Osteocyte (in vitro differentiated cells): Measurements from ENCODE around the gene RPL22. TPM values are rescaled to one million over a fixed set of nuclear protein-coding genes. Genes with fewer than 3 reads are reported as not detected.

Experiments used
- DNase-seq: peaks from one replicate; pipeline ENCODE4 v3.0.0; 2021; ENCODE audit warnings: mixed read lengths; ENCODE audit not compliant: unreplicated experiment; ENCODE audit errors: extremely low spot score
- H3K27ac Mint-ChIP-seq: one replicate; pipeline ENCODE4 v1.8.0; 2021; ENCODE audit warnings: mild to moderate bottlenecking, mixed read lengths; ENCODE audit not compliant: unreplicated experiment
- H3K27me3 Mint-ChIP-seq: one replicate; pipeline ENCODE4 v1.8.0; 2021; ENCODE audit warnings: mixed read lengths; ENCODE audit not compliant: unreplicated experiment
- H3K36me3 Mint-ChIP-seq: one replicate; pipeline ENCODE4 v1.8.0; 2021; ENCODE audit warnings: mixed read lengths; ENCODE audit not compliant: unreplicated experiment
- H3K4me1 Mint-ChIP-seq: one replicate; pipeline ENCODE4 v1.8.0; 2021; ENCODE audit warnings: mixed read lengths; ENCODE audit not compliant: unreplicated experiment
- H3K4me3 Mint-ChIP-seq: one replicate; pipeline ENCODE4 v1.8.0; 2021; ENCODE audit warnings: mild to moderate bottlenecking, moderate library complexity, mixed read lengths; ENCODE audit not compliant: unreplicated experiment
- H3K9me3 Mint-ChIP-seq: one replicate; pipeline ENCODE4 v1.8.0; 2021; ENCODE audit warnings: mixed read lengths; ENCODE audit not compliant: unreplicated experiment
- CTCF ChIP-seq: fragments of 200-600 bp; sonication (generic); IDR thresholded peaks from 2 replicates; pipeline ENCODE4 v1.5.0; 2021; ENCODE audit warnings: antibody characterized with exemption, mild to moderate bottlenecking, moderate library complexity
- total RNA-seq: library from RNA; stranded (reverse); gene quantifications from 2 replicates; pipeline ENCODE4 v1.2.1, GENCODE V29; 2021

RPL22 gene
- total RNA-seq, 1 donor from 2014 or later, result 373 TPM

DNA sequence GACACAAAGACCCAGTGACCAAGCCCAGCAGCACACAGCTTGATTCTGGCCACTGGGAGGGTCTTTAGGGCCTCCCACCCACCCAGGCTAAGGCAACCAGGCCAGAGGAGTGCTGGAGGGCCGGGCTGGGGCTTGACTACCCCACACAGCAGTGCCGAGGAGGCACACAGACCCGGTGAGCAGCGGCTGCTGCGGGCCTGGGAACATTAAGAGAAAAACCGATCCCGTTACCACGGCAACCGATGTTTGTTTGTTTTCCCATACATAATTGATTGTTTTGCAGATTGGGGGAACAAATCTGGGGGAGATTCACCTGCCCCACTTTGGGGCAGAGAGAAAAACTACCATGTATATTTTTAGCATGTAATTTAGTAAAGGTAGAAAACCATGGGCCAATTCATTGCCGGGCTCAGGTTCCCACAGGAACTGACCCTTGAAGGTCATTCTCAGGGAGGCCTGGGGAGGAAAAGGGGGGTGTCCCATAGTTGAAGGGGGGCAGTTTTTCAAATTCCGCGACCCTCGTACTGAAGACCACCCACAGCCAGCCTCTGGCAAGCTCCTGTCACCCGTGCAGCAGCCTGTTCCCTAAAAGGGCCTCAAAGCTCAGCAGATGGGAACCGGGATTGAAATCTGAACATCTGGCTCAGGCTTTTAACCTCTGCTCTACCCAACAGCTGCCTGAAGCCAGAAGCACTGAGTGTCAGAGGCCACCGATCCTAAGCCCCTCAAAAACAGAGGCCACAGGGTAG, 54.6 kb downstream of the RPL22 start:
- Mint-ChIP-seq H3K4me1 (peaks cover 2% of the 10 kb centered on the region), H3K27me3 (peaks cover 20% of the 10 kb centered on the region), H3K9me3 (no peaks in the 10 kb centered on the region), H3K27ac (no peak overlapping the region), H3K4me3 (no peak overlapping the region), H3K36me3 (no peaks in the 10 kb centered on the region)
- DNase-seq, result no peak
- TF ChIP-seq CTCF, result no peak

GRCh38 chr1:6144175-6144574, 55.2 kb downstream of the RPL22 start:
- Mint-ChIP-seq H3K27ac (no peak overlapping the region), H3K4me3 (no peak overlapping the region), H3K4me1 (peaks cover 2% of the 10 kb centered on the region), H3K9me3 (no peaks in the 10 kb centered on the region), H3K36me3 (no peaks in the 10 kb centered on the region), H3K27me3 (peaks cover 20% of the 10 kb centered on the region)
- DNase-seq, result no peak
- TF ChIP-seq CTCF, result no peak

DNA sequence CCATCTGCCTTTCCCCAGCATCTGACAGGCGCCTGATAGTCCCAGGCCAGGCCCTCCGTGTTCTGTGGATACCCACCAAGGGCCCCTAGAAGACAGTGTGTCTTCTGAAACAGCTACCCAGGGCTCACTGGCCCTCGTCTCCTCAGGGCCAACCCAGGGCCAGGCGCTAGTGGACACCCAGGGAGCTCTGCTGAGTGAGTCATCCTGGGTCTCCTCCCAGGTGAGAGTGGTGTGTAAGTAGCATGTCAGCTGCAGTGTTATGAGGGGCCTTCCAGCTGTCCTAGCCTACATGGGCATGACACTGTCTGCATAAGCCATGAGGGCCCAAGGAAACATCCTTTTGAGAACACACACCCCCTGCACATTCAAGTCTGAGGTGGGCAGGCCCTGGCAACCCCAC, 56.0 kb downstream of the RPL22 start:
- Mint-ChIP-seq H3K4me3 (no peak overlapping the region), H3K27me3 (peaks cover 18% of the 10 kb centered on the region), H3K4me1 (peaks cover under 1% of the 10 kb centered on the region), H3K9me3 (no peaks in the 10 kb centered on the region), H3K27ac (no peak overlapping the region), H3K36me3 (no peaks in the 10 kb centered on the region)
- DNase-seq, result no peak
- no peak for TF ChIP-seq CTCF

GRCh38 chr1:6142734-6143133, 56.7 kb downstream of the RPL22 start:
- Mint-ChIP-seq H3K4me1 (no peaks in the 10 kb centered on the region), H3K27me3 (peaks cover 13% of the 10 kb centered on the region), H3K9me3 (no peaks in the 10 kb centered on the region), H3K36me3 (no peaks in the 10 kb centered on the region), H3K4me3 (no peak overlapping the region), H3K27ac (no peak overlapping the region)
- no peak for DNase-seq
- no peak for TF ChIP-seq CTCF

DNA sequence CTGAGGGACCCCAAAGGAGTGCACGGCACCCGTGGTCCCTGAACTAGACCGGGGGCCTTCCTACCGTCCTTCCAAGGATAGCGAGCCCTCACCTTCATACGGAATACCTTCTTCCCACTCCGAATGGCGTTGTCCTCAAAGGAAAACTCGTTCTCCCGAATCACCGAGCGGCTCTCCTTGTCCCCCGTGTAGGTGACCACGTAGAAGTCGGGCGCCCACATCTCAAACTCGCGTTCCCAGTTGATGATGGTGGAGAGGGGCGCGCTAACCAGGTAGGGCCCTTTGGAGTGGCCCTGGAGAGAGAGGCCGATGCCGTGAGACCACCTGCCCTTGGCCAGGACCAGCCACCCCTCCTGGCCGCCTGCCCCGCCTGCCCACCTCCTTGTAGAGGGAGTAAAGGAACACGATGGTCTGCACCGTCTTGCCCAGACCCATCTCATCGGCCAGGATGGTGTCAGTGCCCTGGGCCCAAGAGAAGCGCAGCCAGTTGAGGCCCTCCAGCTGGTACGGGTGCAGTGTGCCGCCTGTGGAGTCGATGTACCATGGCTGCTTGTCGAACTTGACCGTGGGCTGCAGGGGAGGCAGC, 57.3 kb downstream of the RPL22 start:
- Mint-ChIP-seq H3K9me3 (no peaks in the 10 kb centered on the region), H3K36me3 (no peaks in the 10 kb centered on the region), H3K27me3 (peaks cover 16% of the 10 kb centered on the region), H3K4me1 (no peaks in the 10 kb centered on the region), H3K27ac (no peak overlapping the region), H3K4me3 (no peak overlapping the region)
- no peak for TF ChIP-seq CTCF
- no peak for DNase-seq
